ENCODE data around the gene HMGXB3.

- TF ChIP-seq SUZ12 (IDR thresholded peaks at IDR 0.05; ENCODE audit: extremely low read depth, insufficient read depth, insufficient read length): no peak
- no peak for TF ChIP-seq ZNF274 (IDR thresholded peaks at IDR 0.05; ENCODE audit: low read depth, low read length)
- no peak for TF ChIP-seq YY1 (IDR thresholded peaks at IDR 0.05; ENCODE audit: insufficient read depth, insufficient read length)
These were observed 39.3 kb upstream of the HMGXB3 start for GRCh38 chr5:149961186-149961685.

Data from NT2/D1 (cell line).